ENCODE measurements around the gene TEX10.

- TF ChIP-seq CTCF (IDR thresholded peaks at IDR 0.05) = no peak
- no peak for TF ChIP-seq TCF7L2 (IDR thresholded peaks at IDR 0.05; ENCODE audit: low read depth, low read length)
- no peak for TF ChIP-seq POLR2AphosphoS5 (IDR thresholded peaks at IDR 0.05; ENCODE audit: low read depth, low read length)
- TF ChIP-seq REST (IDR thresholded peaks at IDR 0.05; ENCODE audit: insufficient read depth in 1 of 2, low read depth in 2 of 2, low read length in 1 of 2) = no peak
- TF ChIP-seq SIN3A (IDR thresholded peaks at IDR 0.05; ENCODE audit: borderline replicate concordance, insufficient read depth, low read depth, low read length) = no peak
Observed at GRCh38 chr9:100351508-100351907, 1.2 kb downstream of the TEX10 start.

Measured in Panc1 (cell line).